Neutrophil (primary cell): ENCODE measurements around the gene SULT1E1.

ENCODE experiments used
- H3K27ac ChIP-seq: fragments of 200-600 bp; sonication (generic); 2 replicates; pipeline ENCODE4 v1.5.1; 2016; ENCODE audit warnings: mild to moderate bottlenecking, moderate library complexity
- H3K27me3 ChIP-seq: fragments of 200-600 bp; sonication (generic); 2 replicates; pipeline ENCODE4 v1.6.0; 2016; ENCODE audit warnings: mild to moderate bottlenecking
- H3K36me3 ChIP-seq: fragments of 200-600 bp; sonication (generic); 2 replicates; pipeline ENCODE4 v1.5.1; 2017
- H3K4me1 ChIP-seq, 2 experiments: fragments of 200-600 bp in 1 of 2; sonication (generic) in 1 of 2; 1 replicate in 1 of 2; 2 replicates in 1 of 2; pipeline versions ENCODE4 v1.5.1 to v1.6.1; 2013 to 2016; ENCODE audit warnings: low read depth in 1 of 2, low read length in 1 of 2, mild to moderate bottlenecking in 1 of 2, moderate library complexity in 1 of 2; ENCODE audit not compliant: control insufficient read depth in 1 of 2, insufficient read depth in 1 of 2
- H3K4me3 ChIP-seq, 2 experiments: fragments of 200-600 bp in 1 of 2; sonication (generic) in 1 of 2; 1 replicate in 1 of 2; 2 replicates in 1 of 2; pipeline ENCODE4 v1.5.1; 2013 to 2016; ENCODE audit warnings: low read depth in 1 of 2, low read length in 1 of 2, mild to moderate bottlenecking in 1 of 2, moderate library complexity in 1 of 2
- H3K9me3 ChIP-seq: fragments of 200-600 bp; sonication (generic); 2 replicates; pipeline ENCODE4 v1.5.1; 2016
- CTCF ChIP-seq: fragments of 200-600 bp; sonication (generic); IDR thresholded peaks from 2 replicates; pipeline ENCODE4 v1.5.1; 2016; ENCODE audit warnings: antibody characterized with exemption

The SULT1E1 gene

GRCh38 chr4:69793732-69794131 lies 66.2 kb downstream of the SULT1E1 start:
- Histone ChIP-seq H3K4me1 (no peaks in the 10 kb centered on the region), H3K27me3 (no peaks in the 10 kb centered on the region), H3K9me3 (no peaks in the 10 kb centered on the region), H3K4me3 (no peak overlapping the region), H3K36me3 (no peaks in the 10 kb centered on the region), H3K27ac (no peak overlapping the region)
- TF ChIP-seq CTCF, result no peak
